Neuronal stem cell (in vitro differentiated cells): ENCODE measurements around the gene MINDY3.
"Not testable (repeated sequence)": the region's sequence is repeated elsewhere in the genome, so short reads cannot be mapped to it uniquely, and the experiment has no call there.

Source experiments
- DNase-seq: peaks from one replicate; pipeline ENCODE4 v3.0.0-alpha.2; 2013; ENCODE audit warnings: low spot score
- H2AFZ ChIP-seq: one replicate; pipeline ENCODE4 v1.6.1; 2013; ENCODE audit warnings: mild to moderate bottlenecking, low read length, inconsistent platforms
- H2AK5ac ChIP-seq: 2 replicates; pipeline ENCODE4 v1.6.1; 2013; ENCODE audit warnings: low read depth, mild to moderate bottlenecking, inconsistent platforms, low read length, moderate library complexity, mixed read lengths
- H2BK120ac ChIP-seq: 2 replicates; pipeline ENCODE4 v1.6.1; 2013; ENCODE audit warnings: low read depth, mild to moderate bottlenecking, inconsistent platforms, low read length, moderate library complexity, mixed read lengths
- H2BK12ac ChIP-seq: one replicate; pipeline ENCODE4 v1.6.1; 2013; ENCODE audit warnings: low read length, inconsistent platforms
- H2BK15ac ChIP-seq: 2 replicates; pipeline ENCODE4 v1.6.1; 2013; ENCODE audit warnings: mild to moderate bottlenecking, low read length, inconsistent platforms, mixed read lengths
- H2BK5ac ChIP-seq: one replicate; pipeline ENCODE4 v1.6.1; 2013; ENCODE audit warnings: inconsistent platforms, mild to moderate bottlenecking, low read length, moderate library complexity
- H3K14ac ChIP-seq: one replicate; pipeline ENCODE4 v1.6.1; 2013; ENCODE audit warnings: low read length, inconsistent platforms
- H3K18ac ChIP-seq: 2 replicates; pipeline ENCODE4 v1.6.1; 2013; ENCODE audit warnings: low read length, inconsistent platforms
- H3K23ac ChIP-seq: 2 replicates; pipeline ENCODE4 v1.6.1; 2013; ENCODE audit warnings: low read depth, mild to moderate bottlenecking, mixed read lengths, low read length, inconsistent platforms; ENCODE audit not compliant: poor library complexity
- H3K27ac ChIP-seq: replicated peaks from 3 replicates; pipeline ENCODE4 v1.5.1; 2013; ENCODE audit warnings: low read length, inconsistent platforms
- H3K27me3 ChIP-seq, 3 experiments: 2 replicates each; pipeline ENCODE4 v1.6.1; 2013; ENCODE audit warnings: low read length in 3 of 3, mild to moderate bottlenecking in 2 of 3, inconsistent platforms in 1 of 3, low read depth in 1 of 3, mixed read lengths in 1 of 3, moderate library complexity in 1 of 3; ENCODE audit not compliant: control insufficient read depth in 3 of 3, insufficient read depth in 3 of 3
- H3K36me3 ChIP-seq, 2 donors: replicated peaks in 1 of 2; 2 replicates each; pipeline ENCODE4 v1.6.1; 2013; ENCODE audit warnings: low read length in 2 of 2; ENCODE audit not compliant: control insufficient read depth in 2 of 2, insufficient read depth in 2 of 2
- H3K4ac ChIP-seq: 2 replicates; pipeline ENCODE4 v1.6.1; 2013; ENCODE audit warnings: inconsistent platforms, mild to moderate bottlenecking, low read length, moderate library complexity
- H3K4me1 ChIP-seq, 2 donors: 1 replicate in 1 of 2; 2 replicates in 1 of 2; pipeline ENCODE4 v1.6.1; 2013; ENCODE audit warnings: low read length in 2 of 2, low read depth in 1 of 2; ENCODE audit not compliant: control insufficient read depth in 2 of 2, insufficient read depth in 1 of 2
- H3K4me2 ChIP-seq: one replicate; pipeline ENCODE4 v1.6.1; 2013; ENCODE audit warnings: mild to moderate bottlenecking, low read length, inconsistent platforms; ENCODE audit not compliant: insufficient read depth, poor library complexity, severe bottlenecking
- H3K4me3 ChIP-seq, 2 donors: 2 replicates each; pipeline ENCODE4 v1.5.1; 2013; ENCODE audit warnings: low read length in 2 of 2, mild to moderate bottlenecking in 2 of 2, inconsistent platforms in 1 of 2, moderate library complexity in 1 of 2
- H3K79me1 ChIP-seq: one replicate; pipeline ENCODE4 v1.6.1; 2013; ENCODE audit warnings: low read depth, mild to moderate bottlenecking, inconsistent platforms, low read length, moderate library complexity
- H3K9ac ChIP-seq: one replicate; pipeline ENCODE4 v1.6.1; 2013; ENCODE audit warnings: mild to moderate bottlenecking, low read depth, low read length, inconsistent platforms; ENCODE audit not compliant: poor library complexity
- H3K9me3 ChIP-seq, 2 donors: replicated peaks in 1 of 2; 2 replicates each; pipeline versions ENCODE3 to v1.6.1; 2013; ENCODE audit warnings: low read length in 2 of 2, mild to moderate bottlenecking in 2 of 2, inconsistent platforms in 1 of 2, low read depth in 1 of 2, mixed read lengths in 1 of 2, moderate library complexity in 1 of 2; ENCODE audit not compliant: control insufficient read depth in 2 of 2, insufficient read depth in 1 of 2
- H4K8ac ChIP-seq: one replicate; pipeline ENCODE4 v1.6.1; 2013; ENCODE audit warnings: low read depth, mild to moderate bottlenecking, inconsistent platforms, low read length, moderate library complexity
- H4K91ac ChIP-seq: one replicate; pipeline ENCODE4 v1.6.1; 2013; ENCODE audit warnings: low read length, low read depth, mild to moderate bottlenecking, inconsistent platforms; ENCODE audit not compliant: poor library complexity
- whole genome bisulfite sequencing, 2 donors: extraction: QIAGEN DNeasy Blood & Tissue Kit; methylation state at CpG; one replicate each; pipeline ENCODE4 v1.1.7; 2013; ENCODE audit warnings: missing lambda C conversion rate in 2 of 2, mixed read lengths in 1 of 2; ENCODE audit not compliant: insufficient read length in 2 of 2, insufficient replicate concordance in 1 of 2; ENCODE audit errors: extremely low coverage in 2 of 2; 5-methylcytosine and 5-hydroxymethylcytosine counted together

MINDY3 gene

GRCh38 chr10:15853800-15854199 lies 6.5 kb downstream of the MINDY3 start:
- Histone ChIP-seq H3K4me3 (no peak overlapping the region), H3K18ac (no peak overlapping the region), H2BK15ac (no peak overlapping the region), H3K23ac (no peak overlapping the region), H2BK120ac (no peak overlapping the region), H3K27ac (no peak overlapping the region), H3K36me3 (no peaks in the 10 kb centered on the region), H2AK5ac (no peak overlapping the region), H2BK12ac (no peak overlapping the region), H3K9me3 (peaks cover 0 to 1% of the 10 kb centered on the region in 2 donors), H4K91ac (no peak overlapping the region), H3K4me1 (peaks cover 0 to 2% of the 10 kb centered on the region in 2 donors), H4K8ac (no peak overlapping the region), H2BK5ac (no peak overlapping the region), H3K79me1 (no peaks in the 10 kb centered on the region), H3K14ac (no peak overlapping the region), H3K4ac (no peak overlapping the region), H3K9ac (no peak overlapping the region), H3K27me3 (no peaks in the 10 kb centered on the region), H2AFZ (no peak overlapping the region), H3K4me2 (no peak overlapping the region)
- no CpG with 5 or more reads among the region's 4 CpGs for WGBS, 2 donors
- no peak for DNase-seq

DNA sequence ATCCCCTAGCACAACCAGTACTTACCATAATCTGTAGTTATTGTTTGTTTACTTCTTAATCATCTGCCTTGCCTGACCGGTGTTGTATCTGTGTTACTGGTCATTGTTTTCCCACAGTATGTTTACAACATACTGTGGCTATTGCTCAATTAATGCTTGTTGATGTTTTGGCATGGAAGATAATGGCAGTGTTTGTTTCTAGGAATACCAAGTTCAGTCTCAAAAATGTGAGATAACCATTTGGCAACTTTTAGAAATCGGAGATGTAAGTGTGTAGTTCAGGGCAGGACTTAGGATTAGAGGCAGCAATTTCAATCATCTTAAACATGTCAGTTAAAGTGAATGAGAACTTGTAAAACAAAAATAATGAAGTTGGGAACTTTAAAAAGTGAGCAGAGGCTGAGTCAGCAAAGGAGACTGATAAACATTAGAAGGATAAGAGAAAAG lies 8.2 kb downstream of the MINDY3 start:
- no peak overlapping the region for H3K27ac ChIP-seq
- no peak overlapping the region for H4K8ac ChIP-seq
- H3K9ac ChIP-seq = no peak overlapping the region
- no peak overlapping the region for H3K4ac ChIP-seq
- WGBS, 2 donors = no CpG with 5 or more reads among the region's 2 CpGs
- H3K4me2 ChIP-seq = no peak overlapping the region
- no peak overlapping the region for H3K23ac ChIP-seq
- H2BK5ac ChIP-seq = no peak overlapping the region
- no peaks in the 10 kb centered on the region for H3K4me1 ChIP-seq
- DNase-seq = no peak
- no peak overlapping the region for H3K4me3 ChIP-seq
- H2BK15ac ChIP-seq = no peak overlapping the region
- peaks cover 0 to 1% of the 10 kb centered on the region in 2 donors for H3K9me3 ChIP-seq
- H4K91ac ChIP-seq = no peak overlapping the region
- no peak overlapping the region for H2BK12ac ChIP-seq
- no peak overlapping the region for H2BK120ac ChIP-seq
- H3K27me3 ChIP-seq = no peaks in the 10 kb centered on the region
- H2AFZ ChIP-seq = no peak overlapping the region
- H3K18ac ChIP-seq = no peak overlapping the region
- H3K14ac ChIP-seq = no peak overlapping the region
- H2AK5ac ChIP-seq = no peak overlapping the region
- peaks cover 0 to 10% of the 10 kb centered on the region in 2 donors for H3K36me3 ChIP-seq
- H3K79me1 ChIP-seq = no peaks in the 10 kb centered on the region

- H4K8ac ChIP-seq, H2BK5ac ChIP-seq, H3K4me2 ChIP-seq, H2BK120ac ChIP-seq, H2BK12ac ChIP-seq, H2BK15ac ChIP-seq, H3K4me3 ChIP-seq, H3K18ac ChIP-seq, H3K14ac ChIP-seq, H3K27me3 ChIP-seq, H3K9ac ChIP-seq, H4K91ac ChIP-seq, H3K79me1 ChIP-seq, H3K23ac ChIP-seq, H3K4me1 ChIP-seq, H2AK5ac ChIP-seq, H3K9me3 ChIP-seq, H3K4ac ChIP-seq, H3K27ac ChIP-seq, H2AFZ ChIP-seq, DNase-seq: not testable (repeated sequence)
- no CpG with 5 or more reads among the region's 9 CpGs for WGBS, 2 donors
- peaks cover 0 to 12% of the 10 kb centered on the region in 2 donors for H3K36me3 ChIP-seq
These were observed 9.8 kb downstream of the MINDY3 start for GRCh38 chr10:15850337-15850978.

DNA sequence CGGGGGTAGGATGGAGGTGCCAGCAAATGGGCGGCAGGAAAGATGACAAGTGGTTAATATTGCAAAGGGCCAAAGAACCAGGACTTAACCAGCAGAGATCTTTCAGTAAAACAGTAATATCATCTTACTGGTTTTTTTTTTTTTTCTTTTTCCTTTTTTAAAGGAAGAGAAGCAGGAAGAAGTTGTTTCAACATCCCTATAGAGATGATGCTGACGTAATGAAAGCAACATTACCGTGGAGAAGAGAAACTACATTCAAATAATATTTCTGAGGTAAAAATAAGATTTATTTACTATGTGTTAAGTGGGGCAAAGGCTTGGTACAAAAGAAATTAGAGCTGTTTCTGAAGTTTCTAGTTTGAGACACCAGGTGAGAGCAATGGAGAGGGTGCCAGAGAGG lies 11.0 kb downstream of the MINDY3 start:
- no peak overlapping the region for H4K8ac ChIP-seq
- H3K27me3 ChIP-seq = no peaks in the 10 kb centered on the region
- H3K36me3 ChIP-seq = peaks cover 0 to 12% of the 10 kb centered on the region in 2 donors
- H2AK5ac ChIP-seq = no peak overlapping the region
- no peak overlapping the region for H3K4ac ChIP-seq
- no peak overlapping the region for H2BK12ac ChIP-seq
- H3K4me3 ChIP-seq = no peak overlapping the region
- H3K9me3 ChIP-seq = peaks cover 0 to 1% of the 10 kb centered on the region in 2 donors
- no peak overlapping the region for H4K91ac ChIP-seq
- WGBS, 2 donors = no CpG with 5 or more reads among the region's 4 CpGs
- no peak overlapping the region for H3K18ac ChIP-seq
- no peak overlapping the region for H2BK5ac ChIP-seq
- H2AFZ ChIP-seq = no peak overlapping the region
- no peaks in the 10 kb centered on the region for H3K79me1 ChIP-seq
- no peak overlapping the region for H3K27ac ChIP-seq
- H3K23ac ChIP-seq = no peak overlapping the region
- DNase-seq = no peak
- H2BK15ac ChIP-seq = no peak overlapping the region
- H3K4me1 ChIP-seq = no peaks in the 10 kb centered on the region
- H3K4me2 ChIP-seq = no peak overlapping the region
- no peak overlapping the region for H3K14ac ChIP-seq
- no peak overlapping the region for H3K9ac ChIP-seq
- no peak overlapping the region for H2BK120ac ChIP-seq
